Esophagus muscularis mucosa (tissue), 2 donors: ENCODE results near the gene SLC38A8.

Experiments used
- POLR2A ChIP-seq: fragments of 450-650 bp; IDR thresholded peaks from one replicate; pipeline ENCODE4 v1.6.1; 2017; ENCODE audit warnings: antibody characterized with exemption, moderate library complexity, mild to moderate bottlenecking, low read depth
- POLR2AphosphoS5 ChIP-seq, 2 donors: sonication (generic); formaldehyde crosslinking; IDR thresholded peaks; one replicate each; pipeline ENCODE4 v1.6.1; 2017; ENCODE audit warnings: antibody characterized with exemption in 2 of 2

DNA sequence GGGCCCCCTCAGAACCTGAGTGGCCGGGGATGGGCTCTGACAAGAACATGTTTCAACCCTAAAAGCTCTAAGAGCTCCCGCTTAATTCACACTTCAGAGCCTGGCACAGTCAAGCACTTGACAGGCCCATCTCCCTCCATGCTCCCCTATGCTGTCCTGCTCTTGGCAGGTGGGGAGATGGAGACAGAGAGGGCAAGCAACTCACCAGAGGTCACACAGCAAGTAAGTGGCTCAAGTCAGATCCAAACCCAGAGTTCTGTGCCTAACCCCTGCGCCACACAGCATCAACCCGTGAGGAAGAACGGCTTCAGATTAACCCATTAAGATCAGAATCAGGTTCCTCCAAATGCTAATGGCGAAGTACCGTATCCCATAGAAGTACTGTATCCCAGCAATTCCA, 38.2 kb downstream of the SLC38A8 start:
- TF ChIP-seq POLR2A (no peak), POLR2AphosphoS5 (IDR thresholded peaks at IDR 0.05) (no peak)
